ENCODE measurements around the gene GRB10. TPM values are rescaled to one million over a fixed set of nuclear protein-coding genes. Genes with fewer than 3 reads are reported as not detected.

GRB10 gene
- total and polyA plus RNA-seq, 4 donors, result 11.6 to 68.6 (median 41.0) TPM

GRCh38 chr7:50751146-50751545 is 31.6 kb downstream of the GRB10 start:
- Histone ChIP-seq H3K27me3 (ENCODE audit: control insufficient read depth in 3 of 3, insufficient read depth in 3 of 3, low read length in 2 of 3) (no peaks in the 10 kb centered on the region), H3K27ac (ENCODE audit: low read depth in 1 of 2, low read length in 1 of 2) (no peak overlapping the region), H3K4me3 (no peak overlapping the region), H3K9me3 (ENCODE audit: control insufficient read depth in 4 of 4, insufficient read depth in 3 of 4, low read length in 3 of 4) (no peaks in the 10 kb centered on the region), H3K4me1 (ENCODE audit: control insufficient read depth in 5 of 5, insufficient read depth in 5 of 5, low read length in 5 of 5) (peaks cover 0 to 13% (median 0%) of the 10 kb centered on the region in 5 donors), H3K9ac (ENCODE audit: insufficient read depth in 1 of 2, low read length in 2 of 2) (no peak overlapping the region), H3K36me3 (ENCODE audit: control insufficient read depth in 4 of 4, insufficient read depth in 4 of 4, low read length in 4 of 4) (peaks cover 0 to 17% (median 1%) of the 10 kb centered on the region in 4 donors)
- no peak for ATAC-seq (ENCODE audit: insufficient read depth, low FRiP score)
- no peak for DNase-seq
- TF ChIP-seq CTCF (IDR thresholded peaks at IDR 0.05; ENCODE audit: control extremely low read depth, extremely low read depth), result no peak
- WGBS, 2 donors, result 83 to 89% methylated on average over 1 of the region's 1 CpG

- Histone ChIP-seq H3K9me3 (ENCODE audit: control insufficient read depth in 4 of 4, insufficient read depth in 3 of 4, low read length in 3 of 4) (no peaks in the 10 kb centered on the region), H3K27ac (ENCODE audit: low read depth in 1 of 2, low read length in 1 of 2) (no peak overlapping the region), H3K27me3 (ENCODE audit: control insufficient read depth in 3 of 3, insufficient read depth in 3 of 3, low read length in 2 of 3) (no peaks in the 10 kb centered on the region), H3K4me1 (ENCODE audit: control insufficient read depth in 5 of 5, insufficient read depth in 5 of 5, low read length in 5 of 5) (peaks cover 0 to 4% (median 0%) of the 10 kb centered on the region in 5 donors), H3K4me3 (no peak overlapping the region), H3K9ac (ENCODE audit: insufficient read depth in 1 of 2, low read length in 2 of 2) (no peak overlapping the region), H3K36me3 (ENCODE audit: control insufficient read depth in 4 of 4, insufficient read depth in 4 of 4, low read length in 4 of 4) (peaks cover 0 to 11% (median 1%) of the 10 kb centered on the region in 4 donors)
- no peak for TF ChIP-seq CTCF (IDR thresholded peaks at IDR 0.05; ENCODE audit: control extremely low read depth, extremely low read depth)
- ATAC-seq (ENCODE audit: insufficient read depth, low FRiP score) (no peak), DNase-seq (no peak)
- WGBS, 2 donors, result 52 to 75% methylated on average over 3 of the region's 3 CpGs
Observed at GRCh38 chr7:50749896-50750295, 32.8 kb downstream of the GRB10 start.

GRCh38 chr7:50748472-50748871 is 34.2 kb downstream of the GRB10 start:
- Histone ChIP-seq H3K4me1 (ENCODE audit: control insufficient read depth in 5 of 5, insufficient read depth in 5 of 5, low read length in 5 of 5) (peaks cover 0 to 3% (median 0%) of the 10 kb centered on the region in 5 donors), H3K36me3 (ENCODE audit: control insufficient read depth in 4 of 4, insufficient read depth in 4 of 4, low read length in 4 of 4) (peaks cover 0 to 8% (median under 1%) of the 10 kb centered on the region in 4 donors), H3K9ac (ENCODE audit: insufficient read depth in 1 of 2, low read length in 2 of 2) (no peak overlapping the region), H3K27me3 (ENCODE audit: control insufficient read depth in 3 of 3, insufficient read depth in 3 of 3, low read length in 2 of 3) (no peaks in the 10 kb centered on the region), H3K9me3 (ENCODE audit: control insufficient read depth in 4 of 4, insufficient read depth in 3 of 4, low read length in 3 of 4) (no peaks in the 10 kb centered on the region), H3K4me3 (no peak overlapping the region), H3K27ac (ENCODE audit: low read depth in 1 of 2, low read length in 1 of 2) (no peak overlapping the region)
- ATAC-seq (ENCODE audit: insufficient read depth, low FRiP score), result no peak
- no peak for TF ChIP-seq CTCF (IDR thresholded peaks at IDR 0.05; ENCODE audit: control extremely low read depth, extremely low read depth)
- WGBS, 2 donors, result 93% methylated on average over 8 of the region's 8 CpGs
- no peak for DNase-seq

- WGBS, 2 donors, result 56 to 62% methylated on average over 2 of the region's 2 CpGs
- Histone ChIP-seq H3K4me1 (ENCODE audit: control insufficient read depth in 5 of 5, insufficient read depth in 5 of 5, low read length in 5 of 5) (peaks cover 0 to 6% (median 0%) of the 10 kb centered on the region in 5 donors), H3K9ac (ENCODE audit: insufficient read depth in 1 of 2, low read length in 2 of 2) (no peak overlapping the region), H3K27me3 (ENCODE audit: control insufficient read depth in 3 of 3, insufficient read depth in 3 of 3, low read length in 2 of 3) (no peaks in the 10 kb centered on the region), H3K36me3 (ENCODE audit: control insufficient read depth in 4 of 4, insufficient read depth in 4 of 4, low read length in 4 of 4) (peaks cover 0 to 6% (median 0%) of the 10 kb centered on the region in 4 donors), H3K9me3 (ENCODE audit: control insufficient read depth in 4 of 4, insufficient read depth in 3 of 4, low read length in 3 of 4) (no peaks in the 10 kb centered on the region), H3K27ac (ENCODE audit: low read depth in 1 of 2, low read length in 1 of 2) (no peak overlapping the region), H3K4me3 (no peak overlapping the region)
- ATAC-seq (ENCODE audit: insufficient read depth, low FRiP score) (no peak), DNase-seq (no peak)
- TF ChIP-seq CTCF (IDR thresholded peaks at IDR 0.05; ENCODE audit: control extremely low read depth, extremely low read depth), result no peak
Observed at GRCh38 chr7:50745835-50746234, 36.9 kb downstream of the GRB10 start.

Measured in lung (tissue), 12 donors.